GM12878 (cell line): Measurements from ENCODE around the gene PPARA. TPM values are rescaled to one million over a fixed set of nuclear protein-coding genes. Genes with fewer than 3 reads are reported as not detected.

ENCODE experiments used
- ATAC-seq: fragments of 200-7000 bp; cut with Tn5 transposase; 3 replicates; pipeline ENCODE4 v1.9.1; 2020; ENCODE audit warnings: mild to moderate bottlenecking, moderate library complexity
- BruUV-seq: library from RNA; stranded (reverse); fragments of 400-500 nt; replicated peaks from 2 replicates; lab custom pipeline; 2021; lab: Mats Ljungman, UMichigan
- CTCF ChIA-PET: fragments of 300-600 bp; sonication (Branson Sonifier 250); formaldehyde crosslinking; extraction: SDS; loops from one replicate; lab custom pipeline; 2021; ENCODE audit warnings: inconsistent platforms; lab: Yijun Ruan, JAX
- POLR2A ChIA-PET: fragments of 350-600 bp; formaldehyde crosslinking; extraction: SDS; loops from one replicate; lab custom pipeline; 2021; ENCODE audit warnings: inconsistent platforms; lab: Charles Lee
- RAD21 ChIA-PET: fragments of 300-600 bp; sonication (Branson Sonifier 250); formaldehyde crosslinking; loops from one replicate; lab custom pipeline; 2023; ENCODE audit warnings: antibody characterized with exemption; ENCODE audit not compliant: unreplicated experiment; lab: Charles Lee
- SMC1A ChIA-PET: fragments of 300-600 bp; sonication (Branson Sonifier 250); formaldehyde crosslinking; loops from one replicate; lab custom pipeline; 2023; ENCODE audit not compliant: unreplicated experiment, uncharacterized antibody; lab: Charles Lee
- DNase-seq: peaks from one replicate; pipeline ENCODE4 v3.0.0-alpha.2; 2011; ENCODE audit warnings: low read depth, low spot score
- FAIRE-seq: peaks from 3 replicates; lab custom pipeline; 2011; peaks lifted over from hg19 to GRCh38; lab: Jason Lieb, UNC
- H2AFZ ChIP-seq: 2 replicates; pipeline ENCODE4 v1.6.0; 2011; ENCODE audit warnings: low read depth, low read length, control low read depth; ENCODE audit not compliant: control insufficient read depth
- H3K27ac ChIP-seq: 2 replicates; pipeline ENCODE4 v1.5.1; 2011; ENCODE audit warnings: control low read depth; ENCODE audit not compliant: control insufficient read depth, insufficient read depth
- H3K27me3 ChIP-seq, 2 experiments: replicated peaks in 1 of 2; 2 replicates each; pipeline versions ENCODE4 v1.6.0 to v1.6.1; 2011; ENCODE audit warnings: low read length in 1 of 2; ENCODE audit not compliant: control insufficient read depth in 2 of 2, insufficient read depth in 2 of 2
- H3K36me3 ChIP-seq, 2 experiments: 2 replicates each; pipeline ENCODE4 v1.5.1; 2011; ENCODE audit warnings: low read length in 1 of 2; ENCODE audit not compliant: control insufficient read depth in 2 of 2, insufficient read depth in 2 of 2
- H3K4me1 ChIP-seq: 2 replicates; pipeline ENCODE4 v1.6.1; 2011; ENCODE audit warnings: mild to moderate bottlenecking, low read length, moderate library complexity, mixed read lengths; ENCODE audit not compliant: control insufficient read depth, insufficient read depth
- H3K4me2 ChIP-seq: 2 replicates; pipeline ENCODE4 v1.6.0; 2011; ENCODE audit warnings: control low read depth; ENCODE audit not compliant: control insufficient read depth, insufficient read depth
- H3K4me3 ChIP-seq: fragments of 200-600 bp; sonication (generic); 2 replicates; pipeline ENCODE4 v1.5.1; 2016
- H3K79me2 ChIP-seq: 2 replicates; pipeline ENCODE4 v1.6.0; 2011; ENCODE audit warnings: low read length; ENCODE audit not compliant: control insufficient read depth, insufficient read depth
- H3K9ac ChIP-seq: 2 replicates; pipeline ENCODE4 v1.8.0; 2011; ENCODE audit warnings: low read length, control low read depth, mixed read lengths; ENCODE audit not compliant: control insufficient read depth, insufficient read depth
- H3K9me3 ChIP-seq: replicated peaks from 3 replicates; pipeline ENCODE4 v1.5.1; 2011; ENCODE audit warnings: mild to moderate bottlenecking, low read length; ENCODE audit not compliant: control insufficient read depth, insufficient read depth
- H4K20me1 ChIP-seq: 2 replicates; pipeline ENCODE4 v1.6.0; 2011; ENCODE audit not compliant: control insufficient read depth, insufficient read depth
- CHD1 ChIP-seq: IDR thresholded peaks from 2 replicates; pipeline ENCODE4 v1.6.1; 2012; ENCODE audit warnings: low read depth, low read length, improper control_type of control experiment
- E2F4 ChIP-seq: IDR thresholded peaks from 2 replicates; pipeline ENCODE4 v1.6.1; 2012; ENCODE audit warnings: low read depth, low read length, improper control_type of control experiment
- EP300 ChIP-seq, 2 experiments: fragments of 150-350 bp in 1 of 2; IDR thresholded peaks; 2 replicates each; pipeline ENCODE4 v1.6.1; 2011 to 2012; ENCODE audit warnings: low read depth in 2 of 2, low read length in 2 of 2, borderline replicate concordance in 1 of 2, improper control_type of control experiment in 1 of 2, inconsistent platforms in 1 of 2; ENCODE audit not compliant: control insufficient read depth in 1 of 2
- FOXM1 ChIP-seq: IDR thresholded peaks from 2 replicates; pipeline ENCODE4 v1.6.1; 2012; ENCODE audit warnings: low read depth, mild to moderate bottlenecking, inconsistent platforms, low read length, moderate library complexity
- KLF5 ChIP-seq: fragments of 450-650 bp; IDR thresholded peaks from 2 replicates; pipeline ENCODE4 v1.6.1; 2014; ENCODE audit warnings: mild to moderate bottlenecking; ENCODE audit not compliant: partially characterized antibody
- LARP7 ChIP-seq: fragments of 450-650 bp; IDR thresholded peaks from 2 replicates; pipeline ENCODE4 v1.6.1; 2017; ENCODE audit warnings: mild to moderate bottlenecking
- MTA2 ChIP-seq: fragments of 450-650 bp; IDR thresholded peaks from 2 replicates; pipeline ENCODE4 v1.6.1; 2016; ENCODE audit warnings: low read depth, mild to moderate bottlenecking, moderate library complexity
- MTA3 ChIP-seq: IDR thresholded peaks from 2 replicates; pipeline ENCODE4 v1.6.1; 2012; ENCODE audit warnings: low read length, inconsistent platforms, borderline replicate concordance
- MXI1 ChIP-seq: fragments of 150-350 bp; IDR thresholded peaks from 2 replicates; pipeline ENCODE4 v1.6.1; 2011; ENCODE audit warnings: low read depth, mild to moderate bottlenecking, inconsistent platforms, low read length, improper control_type of control experiment
- SREBF1 ChIP-seq: IDR thresholded peaks from 2 replicates; pipeline ENCODE4 v1.6.1; 2012; ENCODE audit warnings: mild to moderate bottlenecking, low read length
- STAT3 ChIP-seq: IDR thresholded peaks from 2 replicates; pipeline ENCODE4 v1.6.1; 2011; ENCODE audit warnings: low read depth, low read length, improper control_type of control experiment
- ZNF592 ChIP-seq: fragments of 450-650 bp; IDR thresholded peaks from 2 replicates; pipeline ENCODE4 v1.6.1; 2017; ENCODE audit warnings: mild to moderate bottlenecking, moderate library complexity
- WGBS: methylation state at CpG from one replicate; pipeline ENCODE4 v1.1.6; 2016; ENCODE audit warnings: low lambda C conversion rate; ENCODE audit not compliant: insufficient replicate concordance, insufficient coverage; ENCODE audit errors: missing lambda C conversion rate; 5-methylcytosine and 5-hydroxymethylcytosine counted together
- in situ Hi-C: fragments of 300-500 bp; cut with MboI; formaldehyde crosslinking; loops from 9 replicates; pipeline ENCODE4 v1.14.3; 2018; ENCODE audit warnings: mixed read lengths
- intact Hi-C: fragments of 100-400 bp; cut with micrococcal nuclease; formaldehyde crosslinking; loops from one replicate; pipeline ENCODE4 v1.14.2; 2022; ENCODE audit not compliant: unreplicated experiment
- polyA plus RNA-seq, 11 experiments: library from polyadenylated mRNA; depleted of rRNA in 4 of 11; unstranded in 6 of 11; stranded (reverse) in 5 of 11; fragments of >200 nt; fragmentation: Nextera tagmentation in 4 of 11; fragmentation: Illumina TruSeq in 1 of 11; extraction: Ambion mirVana in 4 of 11; extraction: Trizol in 1 of 11; gene quantifications; 1 replicate in 1 of 11; 2 replicates in 10 of 11; pipeline versions ENCODE4 v1.2.1 to v1.2.3, GENCODE V29; 2011 to 2016; ENCODE audit warnings: inconsistent platforms in 2 of 11, missing spikeins in 2 of 11, low read depth in 1 of 11
- total RNA-seq, 4 experiments: library from RNA; depleted of rRNA in 3 of 4; stranded (reverse); fragments of >200 nt in 3 of 4; fragmentation: Illumina TruSeq in 1 of 4; extraction: Trizol in 1 of 4; gene quantifications; 2 replicates each; pipeline versions ENCODE4 v1.2.1 to v1.2.3, GENCODE V29; 2013 to 2021

PPARA gene
- total and polyA plus RNA-seq, 10 of the 15 experiments (the other 5 are each of a cell fraction or from before 2014, with no cell fraction given), result 0.72 to 10.4 (median 4.6) TPM

- H3K27me3 ChIP-seq, result no peaks in the 10 kb centered on the region
- in situ Hi-C loops, result no loop called here
- WGBS, result 71% methylated on average over 16 of the region's 17 CpGs
- POLR2A ChIA-PET, result no interaction called here
- CTCF ChIA-PET, result no interaction called here
- no peak overlapping the region for H3K27ac ChIP-seq
- SMC1A ChIA-PET, result no interaction called here
- ATAC-seq, result no peak
- no peak for DNase-seq
- no peaks in the 10 kb centered on the region for H3K4me1 ChIP-seq
- no TSS peak for BruUV-seq
- H3K79me2 ChIP-seq, result no peaks in the 10 kb centered on the region
- no peak for TF ChIP-seq LARP7
- TF ChIP-seq KLF5, result no peak
- no peak for TF ChIP-seq STAT3
- TF ChIP-seq SREBF1, result no peak
- TF ChIP-seq MXI1, result no peak
- no peak for TF ChIP-seq MTA3
- TF ChIP-seq FOXM1, result no peak
- FAIRE-seq, result no peak
- no peaks in the 10 kb centered on the region for H3K9me3 ChIP-seq
- H3K4me3 ChIP-seq, result no peak overlapping the region
- RAD21 ChIA-PET, result no interaction called here
- no peak overlapping the region for H3K9ac ChIP-seq
- intact Hi-C loops, result no loop called here
- no peak overlapping the region for H3K4me2 ChIP-seq
- no peak overlapping the region for H2AFZ ChIP-seq
- no peaks in the 10 kb centered on the region for H4K20me1 ChIP-seq
- H3K36me3 ChIP-seq, result no peaks in the 10 kb centered on the region
Observed at GRCh38 chr22:46104881-46105493, 45.3 kb upstream of the PPARA start.

GRCh38 chr22:46105494-46106278 is 44.6 kb upstream of the PPARA start:
- BruUV-seq, result no TSS peak
- ChIA-PET POLR2A (no interaction called here), CTCF (no interaction called here), SMC1A (no interaction called here), RAD21 (no interaction called here)
- no peaks in the 10 kb centered on the region for H3K4me1 ChIP-seq
- no peak overlapping the region for H3K4me3 ChIP-seq
- H3K9ac ChIP-seq, result no peak overlapping the region
- intact Hi-C loops, result no loop called here
- no peaks in the 10 kb centered on the region for H3K36me3 ChIP-seq
- FAIRE-seq (no peak), ATAC-seq (no peak), DNase-seq (no peak)
- H3K4me2 ChIP-seq, result no peak overlapping the region
- no peaks in the 10 kb centered on the region for H4K20me1 ChIP-seq
- no peak overlapping the region for H3K27ac ChIP-seq
- H2AFZ ChIP-seq, result no peak overlapping the region
- no peaks in the 10 kb centered on the region for H3K27me3 ChIP-seq
- no peaks in the 10 kb centered on the region for H3K9me3 ChIP-seq
- 87% methylated on average over 24 of the region's 25 CpGs for WGBS
- no peaks in the 10 kb centered on the region for H3K79me2 ChIP-seq
- in situ Hi-C loops, result no loop called here
- TF ChIP-seq ZNF592, result no peak
- TF ChIP-seq CHD1, result no peak
- TF ChIP-seq E2F4, result no peak
- no peak for TF ChIP-seq MTA2
- TF ChIP-seq EP300 (IDR thresholded peaks at IDR 0.05; ENCODE audit: borderline replicate concordance in 1 of 2, control insufficient read depth in 1 of 2, low read depth in 2 of 2, low read length in 2 of 2), result no peak
